ENCODE results near the gene ZNF428.

DNA sequence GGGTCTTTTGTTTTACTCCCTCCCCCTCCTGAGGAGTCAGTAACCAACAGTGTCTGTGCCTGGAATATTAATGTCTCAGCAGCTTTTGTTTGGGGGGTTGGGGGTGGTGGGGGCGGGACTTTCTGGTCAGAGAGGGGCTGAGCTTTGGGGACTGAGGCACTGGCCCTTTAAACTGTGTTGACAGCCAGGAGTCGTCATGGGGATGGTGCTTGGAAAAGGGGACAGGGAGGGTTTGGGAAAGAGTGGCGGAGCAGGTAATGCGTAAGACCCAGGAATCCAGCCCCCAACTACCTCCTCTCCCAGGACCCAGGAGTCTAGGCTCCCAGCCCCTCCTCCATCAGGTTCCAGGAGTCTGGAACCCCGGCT lies 15.1 kb upstream of the ZNF428 start:
- TF ChIP-seq ELF4 (IDR thresholded peaks at IDR 0.05) (no peak), FOXM1 (IDR thresholded peaks at IDR 0.05; ENCODE audit: borderline replicate concordance) (no peak), L3MBTL2 (conservative IDR thresholded peaks at IDR 0.05) (no peak), LEF1 (IDR thresholded peaks at IDR 0.05; ENCODE audit: borderline replicate concordance) (no peak), SP1 (IDR thresholded peaks at IDR 0.05) (no peak), BHLHE40 (IDR thresholded peaks at IDR 0.05; ENCODE audit: borderline replicate concordance) (no peak)
